OCI-LY3 (cell line): ENCODE data around the gene IQGAP2.

Source experiments
- H2AFZ ChIP-seq: fragments of 200-600, 300-600 bp; shearing (Covaris generic); 2 replicates; pipeline ENCODE4 v1.6.0; 2014; ENCODE audit warnings: antibody characterized with exemption, low read depth, low read length
- H3K27ac ChIP-seq: fragments of 200-600, 300-600 bp; sonication (generic); 2 replicates; pipeline ENCODE4 v1.5.1; 2014; ENCODE audit warnings: mild to moderate bottlenecking, low read length, moderate library complexity, mixed read lengths
- H3K27me3 ChIP-seq: fragments of 200-600, 300-600 bp; sonication (generic); 2 replicates; pipeline ENCODE4 v1.6.1; 2014; ENCODE audit warnings: low read depth, low read length, mixed read lengths
- H3K36me3 ChIP-seq: fragments of 200-600, 300-600 bp; sonication (generic); replicated peaks from 2 replicates; pipeline ENCODE3; 2014; ENCODE audit warnings: low read depth, low read length, mixed read lengths
- H3K4me1 ChIP-seq: fragments of 300-600, 200-600 bp; sonication (generic); 2 replicates; pipeline ENCODE4 v1.6.1; 2014; ENCODE audit warnings: low read length, mixed read lengths
- H3K4me2 ChIP-seq: fragments of 200-600, 300-600 bp; sonication (generic); 2 replicates; pipeline ENCODE4 v1.6.1; 2014; ENCODE audit warnings: low read length, mixed read lengths
- H3K4me3 ChIP-seq: fragments of 300-600, 200-600 bp; sonication (generic); 2 replicates; pipeline ENCODE4 v1.5.1; 2014; ENCODE audit warnings: antibody characterized with exemption, mild to moderate bottlenecking, low read length, moderate library complexity
- H3K79me2 ChIP-seq: fragments of 300-600, 200-600 bp; shearing (Covaris generic); 2 replicates; pipeline ENCODE4 v1.6.1; 2014; ENCODE audit warnings: mild to moderate bottlenecking, low read length, mixed read lengths
- H3K9ac ChIP-seq: fragments of 300-600, 200-600 bp; shearing (Covaris generic); 2 replicates; pipeline ENCODE4 v1.6.0; 2014; ENCODE audit warnings: mild to moderate bottlenecking, low read length, moderate library complexity
- H3K9me3 ChIP-seq: fragments of 200-600, 300-600 bp; shearing (Covaris generic); 2 replicates; pipeline ENCODE4 v1.6.1; 2014; ENCODE audit warnings: low read length, mixed read lengths; ENCODE audit not compliant: insufficient read depth
- H4K20me1 ChIP-seq: fragments of 200-600, 300-600 bp; sonication (generic); 2 replicates; pipeline ENCODE4 v1.6.1; 2016; ENCODE audit warnings: low read length, mixed read lengths; ENCODE audit not compliant: insufficient read depth
- EZH2phosphoT487 ChIP-seq: fragments of 200-600 bp; shearing (Covaris generic); IDR thresholded peaks from 2 replicates; pipeline ENCODE4 v1.6.1; 2018; ENCODE audit warnings: antibody characterized with exemption, mixed run types, low read depth
- TF ChIP-seq, protein P1 (sequence below): fragments of 200-600, 300-600 bp; sonication (generic); IDR thresholded peaks from 2 replicates; pipeline ENCODE4 v1.5.1; 2014; ENCODE audit warnings: antibody characterized with exemption, low read length, low read depth

IQGAP2 gene

DNA sequence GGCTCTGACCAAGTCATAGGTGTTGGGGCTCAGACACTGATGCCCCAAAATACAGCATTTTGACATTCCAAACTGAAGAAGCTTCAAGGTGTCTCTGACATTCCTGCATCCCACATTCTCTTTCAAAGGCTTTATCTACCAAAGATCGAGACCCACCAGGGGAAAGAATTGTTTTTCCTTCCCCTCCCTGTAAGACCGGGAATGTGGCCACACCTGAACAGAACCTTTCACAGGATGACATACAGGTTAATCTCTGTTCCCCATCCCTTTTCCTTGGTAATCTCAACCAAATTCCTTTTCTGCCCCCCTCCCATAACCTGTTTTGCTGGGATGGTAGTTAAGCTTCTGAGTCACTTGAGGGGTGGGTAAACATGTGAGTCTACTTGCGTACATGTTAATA lies 72.3 kb downstream of the IQGAP2 start:
- no peaks in the 10 kb centered on the region for H3K27me3 ChIP-seq
- TF ChIP-seq EZH2phosphoT487: no peak
- TF ChIP-seq, protein P1, sequence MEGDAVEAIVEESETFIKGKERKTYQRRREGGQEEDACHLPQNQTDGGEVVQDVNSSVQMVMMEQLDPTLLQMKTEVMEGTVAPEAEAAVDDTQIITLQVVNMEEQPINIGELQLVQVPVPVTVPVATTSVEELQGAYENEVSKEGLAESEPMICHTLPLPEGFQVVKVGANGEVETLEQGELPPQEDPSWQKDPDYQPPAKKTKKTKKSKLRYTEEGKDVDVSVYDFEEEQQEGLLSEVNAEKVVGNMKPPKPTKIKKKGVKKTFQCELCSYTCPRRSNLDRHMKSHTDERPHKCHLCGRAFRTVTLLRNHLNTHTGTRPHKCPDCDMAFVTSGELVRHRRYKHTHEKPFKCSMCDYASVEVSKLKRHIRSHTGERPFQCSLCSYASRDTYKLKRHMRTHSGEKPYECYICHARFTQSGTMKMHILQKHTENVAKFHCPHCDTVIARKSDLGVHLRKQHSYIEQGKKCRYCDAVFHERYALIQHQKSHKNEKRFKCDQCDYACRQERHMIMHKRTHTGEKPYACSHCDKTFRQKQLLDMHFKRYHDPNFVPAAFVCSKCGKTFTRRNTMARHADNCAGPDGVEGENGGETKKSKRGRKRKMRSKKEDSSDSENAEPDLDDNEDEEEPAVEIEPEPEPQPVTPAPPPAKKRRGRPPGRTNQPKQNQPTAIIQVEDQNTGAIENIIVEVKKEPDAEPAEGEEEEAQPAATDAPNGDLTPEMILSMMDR: no peak
- no peaks in the 10 kb centered on the region for H4K20me1 ChIP-seq
- H3K36me3 ChIP-seq: no peaks in the 10 kb centered on the region
- H3K4me3 ChIP-seq: no peak overlapping the region
- H2AFZ ChIP-seq: no peak overlapping the region
- H3K27ac ChIP-seq: no peak overlapping the region
- no peaks in the 10 kb centered on the region for H3K79me2 ChIP-seq
- no peak overlapping the region for H3K9ac ChIP-seq
- no peak overlapping the region for H3K4me2 ChIP-seq
- H3K4me1 ChIP-seq: no peaks in the 10 kb centered on the region
- no peaks in the 10 kb centered on the region for H3K9me3 ChIP-seq

DNA sequence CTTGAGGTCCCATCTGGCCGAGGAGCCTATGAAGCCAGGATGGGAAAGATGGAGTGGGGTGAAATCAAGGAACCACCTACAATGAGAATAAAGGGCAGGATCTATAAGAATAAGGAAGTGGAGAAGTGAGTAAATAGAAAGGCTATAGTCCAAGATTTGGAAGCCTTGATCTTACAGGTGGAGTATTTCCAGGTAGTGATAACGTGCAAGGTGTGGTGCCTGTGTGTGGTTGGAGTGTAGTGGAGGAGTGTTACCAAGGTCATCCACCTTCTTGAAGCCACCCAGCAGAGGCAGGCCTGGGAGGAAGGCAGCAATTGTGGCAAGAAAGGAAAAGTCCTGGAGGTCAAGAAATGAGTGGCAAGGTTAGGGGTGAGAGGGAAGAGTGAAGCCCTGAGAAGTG lies 72.9 kb downstream of the IQGAP2 start:
- Histone ChIP-seq H3K4me3 (no peak overlapping the region), H3K79me2 (no peaks in the 10 kb centered on the region), H3K9me3 (no peaks in the 10 kb centered on the region), H2AFZ (no peak overlapping the region), H3K4me1 (no peaks in the 10 kb centered on the region), H3K27ac (no peak overlapping the region), H4K20me1 (no peaks in the 10 kb centered on the region), H3K27me3 (no peaks in the 10 kb centered on the region), H3K4me2 (no peak overlapping the region), H3K36me3 (no peaks in the 10 kb centered on the region), H3K9ac (no peak overlapping the region)
- TF ChIP-seq, protein P1: no peak
- TF ChIP-seq EZH2phosphoT487: no peak

DNA sequence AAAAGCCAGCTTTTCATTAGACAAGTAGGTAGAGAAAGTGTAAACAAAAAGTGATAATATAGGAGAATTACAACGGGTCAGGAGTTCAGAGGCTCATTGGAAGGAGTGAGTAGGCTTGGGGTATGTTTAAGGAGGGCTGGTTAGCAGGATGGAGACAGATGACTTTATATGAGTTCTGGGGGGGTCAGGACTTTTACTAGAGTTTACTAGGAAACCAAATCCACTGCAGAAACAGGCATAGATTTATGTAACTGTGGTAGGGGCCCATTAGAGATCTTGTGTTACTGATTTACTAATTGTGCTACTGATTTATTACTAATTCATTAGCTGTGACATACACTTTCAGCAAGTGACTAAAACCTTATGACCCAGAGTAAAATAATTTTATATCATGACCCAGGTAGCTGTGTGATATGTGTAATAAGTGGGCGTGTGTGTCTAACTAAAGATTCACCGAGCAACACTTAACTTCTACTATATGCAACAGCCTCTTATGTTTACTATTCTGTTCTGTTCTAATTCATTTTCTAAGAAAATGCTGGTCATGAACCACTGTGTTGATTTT lies 73.5 kb downstream of the IQGAP2 start:
- H3K4me3 ChIP-seq: no peak overlapping the region
- no peak overlapping the region for H3K9ac ChIP-seq
- H3K4me1 ChIP-seq: no peaks in the 10 kb centered on the region
- H4K20me1 ChIP-seq: no peaks in the 10 kb centered on the region
- H3K27me3 ChIP-seq: no peaks in the 10 kb centered on the region
- no peak overlapping the region for H2AFZ ChIP-seq
- TF ChIP-seq, protein P1: no peak
- TF ChIP-seq EZH2phosphoT487: no peak
- H3K79me2 ChIP-seq: no peaks in the 10 kb centered on the region
- no peak overlapping the region for H3K4me2 ChIP-seq
- no peaks in the 10 kb centered on the region for H3K36me3 ChIP-seq
- no peaks in the 10 kb centered on the region for H3K9me3 ChIP-seq
- H3K27ac ChIP-seq: no peak overlapping the region

DNA sequence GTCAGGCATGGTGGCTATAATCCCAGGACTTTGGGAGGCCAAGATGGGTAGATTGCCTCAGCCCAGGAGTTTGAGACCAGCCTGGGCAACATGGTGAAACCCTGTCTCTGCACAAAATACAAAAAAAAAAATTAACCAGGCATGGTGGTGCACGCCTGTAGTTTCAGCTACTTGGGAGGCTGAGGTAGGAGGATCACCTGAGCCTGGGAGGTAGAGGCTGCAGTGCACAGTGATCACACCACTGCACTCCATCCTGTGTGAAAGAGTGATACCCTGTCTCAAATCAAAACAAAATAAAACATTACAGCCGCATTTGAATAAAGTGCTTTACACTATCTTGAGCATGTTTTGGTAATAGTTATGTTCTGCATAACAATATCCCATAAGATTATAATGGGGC lies 74.0 kb downstream of the IQGAP2 start:
- Histone ChIP-seq H3K36me3 (no peaks in the 10 kb centered on the region), H3K4me1 (no peaks in the 10 kb centered on the region), H3K9me3 (no peaks in the 10 kb centered on the region), H3K27ac (no peak overlapping the region), H3K4me3 (no peak overlapping the region), H2AFZ (no peak overlapping the region), H3K27me3 (no peaks in the 10 kb centered on the region), H4K20me1 (no peaks in the 10 kb centered on the region), H3K4me2 (no peak overlapping the region), H3K9ac (no peak overlapping the region), H3K79me2 (no peaks in the 10 kb centered on the region)
- TF ChIP-seq EZH2phosphoT487: no peak
- TF ChIP-seq, protein P1: no peak
